Prostate gland (tissue), 2 donors: ENCODE results near the gene HABP2. TPM values are rescaled to one million over a fixed set of nuclear protein-coding genes. Genes with fewer than 3 reads are reported as not detected.

Experiments
- DNase-seq: peaks from one replicate; pipeline ENCODE4 v3.0.0-alpha.2; 2019; ENCODE audit warnings: low spot score
- H3K27ac ChIP-seq, 2 donors: fragments of 200-600 bp; sonication (generic); 2 replicates each; pipeline ENCODE4 v1.5.1; 2017 to 2019
- H3K27me3 ChIP-seq: fragments of 200-600 bp; sonication (generic); replicated peaks from 2 replicates; pipeline ENCODE4 v1.5.1; 2019; ENCODE audit not compliant: insufficient read depth
- H3K36me3 ChIP-seq, 2 donors: fragments of 200-600 bp; sonication (generic); 1 replicate in 1 of 2; 2 replicates in 1 of 2; pipeline versions ENCODE4 v1.5.1 to v1.8.1; 2017 to 2019
- H3K4me1 ChIP-seq: fragments of 200-600 bp; sonication (generic); replicated peaks from 2 replicates; pipeline ENCODE4 v1.5.1; 2019
- H3K4me3 ChIP-seq, 2 donors: fragments of 200-600 bp; sonication (generic); 2 replicates each; pipeline ENCODE4 v1.5.1; 2017 to 2019
- H3K9me3 ChIP-seq: fragments of 200-600 bp; sonication (generic); 2 replicates; pipeline ENCODE4 v1.5.1; 2017
- CTCF ChIP-seq, 4 experiments: fragments of 200-600 bp in 2 of 4; fragments of 450-650 bp in 2 of 4; sonication (generic) in 2 of 4; IDR thresholded peaks; 1 replicate in 3 of 4; 2 replicates in 1 of 4; pipeline ENCODE4 v1.5.1; 2016 to 2019; ENCODE audit warnings: antibody characterized with exemption in 4 of 4, mild to moderate bottlenecking in 2 of 4, moderate library complexity in 2 of 4
- POLR2A ChIP-seq: fragments of 450-650 bp; IDR thresholded peaks from one replicate; pipeline ENCODE4 v1.6.1; 2016; ENCODE audit warnings: antibody characterized with exemption, mild to moderate bottlenecking
- POLR2AphosphoS5 ChIP-seq: sonication (generic); formaldehyde crosslinking; IDR thresholded peaks from one replicate; pipeline ENCODE4 v1.6.1; 2017; ENCODE audit warnings: antibody characterized with exemption
- WGBS: methylation state at CpG from one replicate; pipeline ENCODE4 v1.1.5; 2018; 5-methylcytosine and 5-hydroxymethylcytosine counted together
- intact Hi-C: fragments of 100-400 bp; cut with DNase I; formaldehyde crosslinking; loops from one replicate; pipeline ENCODE4 v1.14.2; 2022
- total RNA-seq, 2 donors: library from RNA; depleted of rRNA; stranded (reverse); fragments of >200 nt; gene quantifications; one replicate each; pipeline ENCODE4 v1.1.0, GENCODE V29; 2016

HABP2 gene
- total RNA-seq, 2 donors from 2014 or later: 0.17 TPM; not detected in 1

- peak; percentile 87 for DNase-seq
- 46% methylated on average over 3 of the region's 3 CpGs for WGBS
- Histone ChIP-seq H3K36me3 (no peaks in the 10 kb centered on the region), H3K27ac (no peak overlapping the region), H3K27me3 (no peaks in the 10 kb centered on the region), H3K4me3 (no peak overlapping the region), H3K4me1 (no peaks in the 10 kb centered on the region), H3K9me3 (no peaks in the 10 kb centered on the region)
- intact Hi-C loops: no loop called here
- TF ChIP-seq POLR2AphosphoS5 (peak; percentile 87), POLR2A (no peak)
These were observed 839 bp upstream of the HABP2 start for GRCh38 chr10:113552014-113552413.

- intact Hi-C loops: no loop called here
These were observed 296 bp downstream of the HABP2 start for GRCh38 chr10:113553149-113553548.

GRCh38 chr10:113554214-113554613 lies 1.4 kb downstream of the HABP2 start:
- TF ChIP-seq POLR2AphosphoS5 (no peak), CTCF (IDR thresholded peaks at IDR 0.05) (no peak), POLR2A (no peak)
- 55% methylated on average over 5 of the region's 5 CpGs for WGBS
- no peak for DNase-seq
- intact Hi-C loops: no loop called here
- Histone ChIP-seq H3K36me3 (no peaks in the 10 kb centered on the region), H3K4me3 (no peak overlapping the region), H3K27me3 (no peaks in the 10 kb centered on the region), H3K4me1 (no peaks in the 10 kb centered on the region), H3K27ac (no peak overlapping the region), H3K9me3 (no peaks in the 10 kb centered on the region)

More at GRCh38 chr10:113553149-113553548, 296 bp downstream of the HABP2 start:
- WGBS: 71% methylated on average over 2 of the region's 2 CpGs
- no peak for TF ChIP-seq POLR2A
- TF ChIP-seq CTCF (IDR thresholded peaks at IDR 0.05): no peak
- TF ChIP-seq POLR2AphosphoS5: no peak
- Histone ChIP-seq H3K27me3 (no peaks in the 10 kb centered on the region), H3K4me1 (no peaks in the 10 kb centered on the region), H3K36me3 (no peaks in the 10 kb centered on the region), H3K4me3 (no peak overlapping the region), H3K9me3 (no peaks in the 10 kb centered on the region), H3K27ac (no peak overlapping the region)
- DNase-seq: no peak

- Histone ChIP-seq H3K27ac (no peak overlapping the region), H3K4me3 (no peak overlapping the region), H3K9me3 (no peaks in the 10 kb centered on the region), H3K27me3 (no peaks in the 10 kb centered on the region), H3K4me1 (no peaks in the 10 kb centered on the region), H3K36me3 (no peaks in the 10 kb centered on the region)
- intact Hi-C loops: no loop called here
- DNase-seq: no peak
- WGBS: 91% methylated on average over 3 of the region's 3 CpGs
- no peak for TF ChIP-seq POLR2AphosphoS5
- no peak for TF ChIP-seq POLR2A
- no peak for TF ChIP-seq CTCF (IDR thresholded peaks at IDR 0.05)
These were observed 2.4 kb downstream of the HABP2 start for GRCh38 chr10:113555245-113555644.

- no peak for DNase-seq
- no peak for TF ChIP-seq POLR2AphosphoS5
- no peak for TF ChIP-seq POLR2A
- TF ChIP-seq CTCF (IDR thresholded peaks at IDR 0.05): no peak
- WGBS: 96% methylated on average over 1 of the region's 1 CpG
- no peak overlapping the region for H3K27ac ChIP-seq
- H3K36me3 ChIP-seq: no peaks in the 10 kb centered on the region
- no peaks in the 10 kb centered on the region for H3K9me3 ChIP-seq
- no peak overlapping the region for H3K4me3 ChIP-seq
- intact Hi-C loops: no loop called here
- no peaks in the 10 kb centered on the region for H3K27me3 ChIP-seq
- H3K4me1 ChIP-seq: no peaks in the 10 kb centered on the region
These were observed 2.9 kb downstream of the HABP2 start for GRCh38 chr10:113555751-113556150.
